NK-92 treated with Interleukin-12 subunit alpha and Interleukin-12 subunit beta, amount 100 ng/mL, for 24 hours (cell line): ENCODE data around the gene HPX.
"Not testable (repeated sequence)": the region's sequence is repeated elsewhere in the genome, so short reads cannot be mapped to it uniquely, and the experiment has no call there.

Source experiments
- DNase-seq: peaks from one replicate; lab custom pipeline; 2025; lab: John Stamatoyannopoulos, UW

Gene HPX

GRCh38 chr11:6414874-6415328 is 25.9 kb downstream of the HPX start:
- peak; percentile 46 for DNase-seq

- DNase-seq, result no peak
Measured at GRCh38 chr11:6413791-6414201, 27.0 kb downstream of the HPX start.

- DNase-seq, result no peak
Measured at GRCh38 chr11:6411594-6412031, 29.2 kb downstream of the HPX start.

- DNase-seq, result no peak
Measured at GRCh38 chr11:6410695-6411430, 29.9 kb downstream of the HPX start.

- DNase-seq, result no peak
Measured at GRCh38 chr11:6406370-6406769, 34.4 kb downstream of the HPX start.

- DNase-seq, result no peak
Measured at GRCh38 chr11:6405846-6406245, 34.9 kb downstream of the HPX start.

GRCh38 chr11:6405052-6405667 is 35.6 kb downstream of the HPX start:
- DNase-seq, result no peak

- no peak for DNase-seq
Measured at GRCh38 chr11:6404342-6405051, 36.3 kb downstream of the HPX start.

GRCh38 chr11:6403539-6403938 is 37.2 kb downstream of the HPX start:
- no peak for DNase-seq

- peak; percentile 72 for DNase-seq
Measured at GRCh38 chr11:6402561-6402981, 38.2 kb downstream of the HPX start.

- peak; percentile 44 for DNase-seq
Measured at GRCh38 chr11:6402061-6402470, 38.7 kb downstream of the HPX start.

- no peak for DNase-seq
Measured at GRCh38 chr11:6401464-6401863, 39.3 kb downstream of the HPX start.

- no peak for DNase-seq
Measured at GRCh38 chr11:6400431-6401345, 40.1 kb downstream of the HPX start.

- DNase-seq, result no peak
Measured at GRCh38 chr11:6397636-6398035, 43.2 kb downstream of the HPX start.

- DNase-seq, result no peak
Measured at GRCh38 chr11:6397156-6397555, 43.6 kb downstream of the HPX start.

GRCh38 chr11:6395470-6396060 is 45.2 kb downstream of the HPX start:
- DNase-seq, result no peak

GRCh38 chr11:6393989-6394670 is 46.7 kb downstream of the HPX start:
- no peak for DNase-seq

GRCh38 chr11:6392251-6392650 is 48.5 kb downstream of the HPX start:
- DNase-seq, result not testable (repeated sequence)

- no peak for DNase-seq
Measured at GRCh38 chr11:6391537-6392134, 49.2 kb downstream of the HPX start.

GRCh38 chr11:6390718-6391469 is 49.9 kb downstream of the HPX start:
- DNase-seq, result no peak
